Fibroblast of peridontal ligament (primary cell): ENCODE data around the gene SNX10.

ENCODE experiments used
- DNase-seq: peaks from one replicate; pipeline ENCODE4 v3.0.0-alpha.2; 2010; ENCODE audit errors: extremely low read depth

The SNX10 gene

DNA sequence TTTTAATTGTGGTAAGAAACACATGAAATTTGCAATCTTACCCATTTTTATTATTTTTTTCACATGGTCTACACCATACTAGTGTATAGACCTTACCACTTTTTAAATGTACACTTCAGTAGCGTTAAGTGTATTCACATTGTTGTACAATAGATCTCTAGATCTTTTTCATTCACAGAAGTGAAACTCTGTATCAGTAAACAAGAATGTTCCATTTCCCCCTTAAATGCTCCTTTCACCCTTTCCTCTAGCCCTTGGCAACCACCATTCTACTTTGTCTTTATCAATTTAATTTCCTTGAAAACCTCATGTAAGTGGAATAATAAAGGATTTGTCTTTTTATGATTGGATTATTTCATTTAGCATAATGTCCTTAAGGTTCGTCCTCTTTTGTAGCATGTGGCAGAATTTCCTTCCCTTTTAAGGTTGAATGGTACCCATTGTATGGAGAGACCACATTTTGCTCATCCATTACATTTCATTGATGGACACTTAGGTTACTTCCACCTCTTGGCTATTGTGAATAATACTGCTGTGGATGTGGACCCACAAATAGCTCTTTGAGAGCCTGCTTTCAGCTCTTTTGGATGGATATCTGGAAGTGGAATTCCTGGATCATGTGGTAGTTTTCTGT lies 45.7 kb downstream of the SNX10 start:
- no peak for DNase-seq

DNA sequence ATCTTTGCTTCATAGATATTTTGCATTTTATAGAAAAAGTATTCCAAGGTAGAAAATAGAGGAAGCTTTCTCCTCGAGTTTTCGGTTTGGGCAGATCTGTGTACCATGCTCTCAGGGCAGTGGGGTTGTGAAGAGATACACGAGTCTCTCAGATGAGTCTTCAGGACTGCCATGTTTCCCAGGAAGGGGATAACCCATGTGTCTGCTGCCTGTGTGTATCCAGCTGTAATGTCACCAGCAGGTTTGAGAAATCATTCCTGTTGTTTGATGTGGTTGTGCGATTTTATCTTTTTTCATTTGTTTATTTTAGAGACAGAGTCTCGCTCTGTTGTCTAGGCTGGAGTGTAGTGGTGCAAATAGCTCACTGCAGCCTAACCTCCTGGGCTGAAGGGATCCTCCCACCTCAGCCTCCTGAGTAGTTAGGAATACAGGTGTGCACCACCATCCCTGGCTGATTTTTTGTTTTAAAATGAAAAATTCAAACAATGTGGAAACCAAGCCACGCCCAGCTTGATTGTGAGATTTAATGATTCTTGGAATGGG lies 48.9 kb downstream of the SNX10 start:
- no peak for DNase-seq

DNA sequence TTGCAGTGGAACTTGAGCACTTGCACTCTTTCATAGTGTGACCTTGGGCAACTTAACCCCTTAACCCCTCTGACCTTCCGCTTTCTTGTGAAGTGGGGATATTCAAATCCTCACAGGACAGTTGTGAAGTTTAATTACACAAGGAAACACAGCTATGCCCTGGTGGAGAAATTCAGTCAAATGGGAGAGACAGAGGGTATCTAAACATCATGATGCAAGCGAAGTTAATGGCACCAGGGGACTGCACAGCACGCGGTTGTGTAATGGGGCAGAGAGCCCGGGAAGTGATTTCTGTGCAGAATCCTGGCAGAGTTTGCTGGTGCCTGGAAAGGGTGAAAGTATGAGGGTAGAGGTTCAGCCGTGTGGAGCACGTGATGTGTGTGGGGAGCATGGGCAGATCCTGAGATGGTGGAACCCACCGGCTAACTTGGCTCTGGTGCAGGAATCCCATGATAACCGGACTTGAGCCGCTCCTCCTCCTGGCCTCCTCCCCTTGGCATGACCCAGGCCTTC lies 51.7 kb downstream of the SNX10 start:
- no peak for DNase-seq

DNA sequence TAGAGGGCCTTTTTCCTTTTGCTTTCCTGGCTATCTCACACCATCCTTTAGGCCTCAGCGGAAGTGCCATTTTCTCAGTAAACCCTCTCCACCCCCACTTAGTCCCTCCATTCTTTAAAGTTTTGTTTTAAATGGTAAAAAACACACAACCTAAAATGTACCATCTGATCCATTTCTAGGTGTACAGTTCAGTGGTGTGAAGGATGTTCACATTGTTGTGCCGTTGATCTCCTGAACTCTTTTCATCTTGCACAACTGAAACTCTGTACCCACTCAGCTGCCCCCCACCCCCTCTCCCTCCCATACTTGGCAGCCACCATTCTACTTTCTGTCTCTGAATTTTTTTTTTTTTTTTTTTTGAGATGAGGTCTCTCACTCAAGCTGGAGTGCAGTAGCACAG lies 52.2 kb downstream of the SNX10 start:
- no peak for DNase-seq

DNA sequence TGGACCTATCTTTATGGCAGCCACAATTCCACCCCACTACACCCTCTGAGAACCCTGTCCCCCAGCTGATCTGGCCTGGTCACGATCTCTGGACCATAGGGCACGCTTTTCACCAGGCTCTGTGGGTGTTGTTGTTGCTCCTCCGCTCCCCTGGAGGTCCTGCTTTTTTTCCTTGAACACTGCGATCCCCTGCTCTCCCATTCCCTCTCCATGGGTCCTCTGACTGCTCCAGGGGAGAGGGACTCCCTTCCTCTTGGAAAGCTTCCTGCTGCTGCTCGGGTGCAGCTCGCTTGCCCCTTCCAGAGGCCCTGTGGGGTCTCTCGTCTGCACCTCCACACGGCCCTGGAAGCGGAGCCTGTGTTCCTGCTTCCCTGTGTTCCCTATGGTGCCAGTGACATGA lies 53.5 kb downstream of the SNX10 start:
- DNase-seq, result no peak

DNA sequence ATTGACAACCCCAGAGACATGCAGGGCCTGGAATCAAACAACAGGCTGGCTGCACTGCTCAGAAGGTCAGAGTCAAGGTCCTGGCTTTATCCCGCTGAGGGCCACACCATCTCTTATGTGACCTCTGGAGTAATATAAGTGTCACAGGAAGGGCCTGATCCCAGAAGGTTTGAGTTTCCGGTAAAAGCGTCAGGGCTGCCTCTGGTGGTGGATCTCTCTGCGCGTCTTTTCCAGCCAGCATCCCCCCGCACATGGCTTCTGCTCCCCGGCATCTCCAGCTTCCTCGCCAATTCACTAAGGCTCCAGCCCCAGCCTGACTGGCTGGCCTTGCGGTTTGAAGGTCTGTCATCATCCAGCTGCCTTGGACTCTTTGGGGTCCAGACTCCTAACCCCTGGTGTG lies 54.2 kb downstream of the SNX10 start:
- no peak for DNase-seq

DNA sequence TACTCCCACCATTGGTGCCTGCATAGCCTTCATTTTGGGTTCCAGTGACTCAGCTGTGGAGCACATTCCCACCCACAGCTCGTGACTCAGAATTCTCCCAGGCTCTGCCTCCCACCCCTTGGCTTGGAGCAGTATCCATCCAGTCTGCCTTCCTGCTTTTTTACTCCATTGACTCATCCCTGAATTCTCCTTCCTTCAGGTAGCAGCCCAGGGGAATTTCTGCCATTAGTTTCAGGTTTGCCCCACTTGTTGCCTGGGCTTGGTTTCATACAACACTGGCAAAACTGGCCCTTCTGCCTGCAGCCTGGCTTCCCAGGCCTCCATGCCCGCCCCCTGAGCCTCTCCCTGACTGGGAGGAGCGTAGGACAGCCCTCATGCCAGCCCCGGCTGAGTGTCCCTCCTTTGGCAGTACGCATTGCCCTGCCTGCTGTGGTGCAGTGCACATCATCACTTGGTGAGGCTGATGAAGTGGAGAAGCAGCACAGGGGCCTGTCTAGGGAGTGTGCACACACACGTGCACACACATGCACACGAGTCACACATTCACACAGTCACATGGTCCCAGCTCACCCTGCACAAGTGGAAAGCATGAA lies 55.0 kb downstream of the SNX10 start:
- no peak for DNase-seq

DNA sequence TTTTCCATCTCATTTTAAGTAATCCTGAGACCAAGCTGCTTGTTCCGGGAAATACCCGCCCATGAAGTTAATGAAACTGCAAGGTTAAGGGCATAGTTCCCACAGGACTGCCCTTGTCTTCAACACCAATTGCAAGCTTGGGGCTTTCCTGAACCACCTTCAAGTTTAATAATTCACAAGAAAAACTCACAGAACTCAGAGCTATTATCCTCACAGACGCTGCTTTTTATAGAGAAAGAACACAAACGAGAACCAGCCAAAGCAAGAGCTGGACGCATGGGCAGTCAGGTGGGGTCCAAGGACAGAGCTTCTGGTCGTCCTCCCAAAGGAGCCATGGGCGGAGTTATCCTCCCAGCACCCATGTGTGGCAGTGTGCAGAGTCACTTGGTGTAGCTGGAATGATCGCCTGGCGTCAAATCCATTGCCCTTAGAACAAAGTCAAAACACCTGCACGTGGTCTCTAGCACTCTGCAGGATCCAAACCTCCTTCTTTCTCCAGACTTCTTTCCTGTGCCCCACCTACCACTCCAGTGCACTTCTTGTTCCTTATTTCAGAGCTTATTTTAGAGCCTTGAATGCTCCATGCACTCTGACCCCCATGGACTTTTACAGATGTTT lies 56.7 kb downstream of the SNX10 start:
- DNase-seq, result no peak

DNA sequence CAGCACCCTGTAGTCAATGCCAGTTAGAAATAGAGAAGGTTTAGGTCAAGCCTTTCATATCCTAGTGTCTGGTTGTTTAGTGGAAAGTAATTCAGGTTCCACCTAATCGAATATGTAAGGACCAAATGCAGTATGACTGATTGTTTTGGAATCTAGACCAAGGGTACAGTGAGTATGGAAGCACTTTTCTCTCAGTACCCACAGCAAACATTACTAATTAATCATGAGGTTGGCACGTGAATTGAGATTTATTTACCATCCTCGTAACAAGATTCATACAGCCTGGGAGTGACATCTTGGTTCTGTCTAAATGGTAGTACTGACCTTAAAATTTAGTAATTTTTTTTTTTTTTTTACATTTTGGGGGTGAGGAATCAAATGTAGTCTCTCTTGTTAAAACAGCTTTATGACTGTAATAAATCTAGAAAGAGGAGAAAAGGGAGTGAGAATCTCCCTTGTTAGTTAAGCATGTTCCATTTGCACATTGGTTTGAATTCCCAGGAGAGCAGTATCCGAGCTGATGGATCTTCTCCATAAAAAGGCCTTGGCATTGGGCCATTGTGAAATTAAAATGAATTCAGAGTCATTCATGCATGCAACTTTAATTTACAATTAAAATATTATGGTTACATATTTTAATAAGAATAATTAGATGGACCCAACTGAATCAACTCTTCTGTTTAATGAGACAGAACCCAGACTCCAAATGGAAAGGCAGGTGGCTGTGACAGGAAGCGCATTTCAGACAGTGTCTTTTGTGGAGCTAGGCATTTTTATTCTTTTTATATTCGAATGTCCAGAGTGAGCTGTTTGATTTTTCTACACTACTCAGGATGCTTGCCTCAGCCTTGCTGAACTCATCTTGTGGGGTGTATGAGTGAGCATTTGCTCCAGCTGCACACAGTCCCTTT lies 57.6 kb downstream of the SNX10 start:
- DNase-seq, result no peak

DNA sequence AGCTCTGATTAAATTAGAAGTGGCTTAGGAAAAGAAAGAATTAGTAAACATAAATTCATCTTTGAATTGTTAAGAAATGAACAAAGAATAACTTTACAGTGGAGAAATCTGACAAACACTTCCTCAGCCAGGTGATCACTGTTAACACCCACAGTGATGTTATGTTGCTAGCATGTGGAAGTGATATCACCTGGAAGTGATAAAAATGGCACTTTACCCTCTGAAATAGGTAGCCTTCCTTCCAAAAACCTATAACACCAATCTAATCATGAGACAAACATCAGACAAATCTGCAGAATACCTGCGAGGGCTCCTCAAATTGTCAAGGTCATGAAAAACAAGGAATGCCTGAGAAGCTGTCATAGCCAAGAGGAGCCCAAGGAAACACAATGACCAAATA lies 59.5 kb downstream of the SNX10 start:
- DNase-seq, result no peak

DNA sequence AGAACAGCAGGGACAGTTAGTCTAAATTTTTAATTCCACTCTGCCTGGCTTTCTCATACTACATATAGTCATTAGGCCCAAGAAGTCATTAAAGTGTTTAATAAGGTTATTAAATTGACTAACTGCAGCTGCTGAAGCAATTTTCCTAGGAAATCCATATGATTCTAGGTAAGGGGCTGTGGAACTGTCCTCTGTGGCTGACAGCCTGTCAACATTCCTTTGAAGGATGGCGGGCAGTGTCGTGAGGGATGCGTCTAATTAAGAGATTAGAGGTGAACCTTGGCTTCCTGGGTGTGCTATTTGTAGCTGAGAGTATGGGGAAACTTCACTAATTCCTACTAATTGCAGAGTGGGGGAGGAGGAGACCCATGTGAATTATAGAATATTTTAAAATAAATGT lies 64.6 kb downstream of the SNX10 start:
- DNase-seq, result no peak

DNA sequence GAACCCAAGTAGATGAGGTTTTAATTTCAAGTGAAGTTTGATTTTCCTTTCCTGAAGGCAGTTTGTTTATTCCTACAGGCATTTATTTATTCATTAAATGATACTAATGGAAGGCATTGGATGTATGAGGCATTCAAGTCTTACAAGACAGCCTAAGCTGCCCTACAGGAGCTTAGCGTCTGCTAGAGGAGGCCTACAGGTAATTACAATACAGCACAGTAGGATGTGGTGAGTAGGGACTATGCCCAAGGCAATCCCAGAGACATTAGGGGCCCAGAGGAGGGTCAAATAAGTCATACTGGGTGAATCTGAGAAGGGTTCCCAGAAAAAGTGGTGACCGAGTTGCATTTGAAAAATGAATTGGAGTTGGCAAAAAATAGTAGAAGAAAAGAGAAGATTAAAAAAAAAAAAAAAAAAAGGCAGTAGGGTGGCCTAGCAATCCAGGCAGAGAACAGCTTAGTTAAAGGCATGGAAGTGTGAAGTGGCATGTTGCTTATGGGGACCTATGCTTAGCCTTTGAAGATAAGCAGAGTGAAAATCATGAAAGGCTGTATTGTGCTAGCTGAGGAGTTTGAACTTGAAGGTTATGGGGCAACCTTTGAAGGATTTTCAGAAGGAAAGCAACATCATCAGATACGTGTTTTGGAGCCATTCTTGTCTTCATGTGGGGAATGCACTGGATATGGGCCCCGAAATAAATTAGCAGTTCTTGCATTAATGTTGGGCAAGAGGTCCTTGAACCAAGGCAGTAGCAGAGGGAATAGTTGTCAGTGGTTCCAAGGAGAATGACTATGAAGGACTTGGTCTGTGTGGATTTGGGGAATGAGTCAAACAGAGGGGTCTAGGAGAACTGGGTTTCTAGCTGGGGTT lies 65.5 kb downstream of the SNX10 start:
- no peak for DNase-seq

DNA sequence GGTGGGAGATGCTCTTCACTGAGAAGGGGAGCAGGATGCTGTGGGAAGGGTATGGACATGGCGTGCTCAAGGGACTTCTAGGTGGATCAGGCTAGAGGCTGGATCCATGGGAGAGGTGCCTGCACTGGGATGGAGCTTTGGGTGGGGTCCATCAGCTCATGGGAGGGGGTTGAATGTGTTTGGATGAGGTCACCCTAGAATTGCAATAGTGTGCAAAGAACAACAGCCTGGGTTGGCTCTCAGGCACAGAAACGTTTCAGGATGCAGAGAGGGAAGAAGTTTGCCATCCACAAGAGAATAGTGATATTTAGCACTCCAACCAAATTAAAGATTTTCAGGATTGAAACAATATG lies 66.1 kb downstream of the SNX10 start:
- DNase-seq, result no peak

DNA sequence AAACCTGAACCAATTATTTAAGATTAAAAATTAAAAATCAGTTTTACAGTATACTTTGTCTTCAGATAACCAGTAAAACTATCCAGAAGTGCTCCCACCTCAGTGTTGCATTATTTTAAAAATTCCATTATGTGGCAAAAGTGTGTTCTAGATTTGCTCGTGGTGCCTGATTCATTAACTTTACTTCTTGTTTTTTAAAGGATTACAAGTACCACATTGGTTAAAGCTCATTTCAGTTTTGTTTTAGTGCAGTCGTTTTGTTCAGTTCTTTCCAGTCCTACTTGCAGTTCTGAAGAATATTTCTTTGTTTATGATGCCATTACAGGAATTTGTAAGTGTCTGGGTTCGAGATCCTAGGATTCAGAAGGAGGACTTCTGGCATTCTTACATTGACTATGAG lies 69.0 kb downstream of the SNX10 start:
- DNase-seq, result no peak

DNA sequence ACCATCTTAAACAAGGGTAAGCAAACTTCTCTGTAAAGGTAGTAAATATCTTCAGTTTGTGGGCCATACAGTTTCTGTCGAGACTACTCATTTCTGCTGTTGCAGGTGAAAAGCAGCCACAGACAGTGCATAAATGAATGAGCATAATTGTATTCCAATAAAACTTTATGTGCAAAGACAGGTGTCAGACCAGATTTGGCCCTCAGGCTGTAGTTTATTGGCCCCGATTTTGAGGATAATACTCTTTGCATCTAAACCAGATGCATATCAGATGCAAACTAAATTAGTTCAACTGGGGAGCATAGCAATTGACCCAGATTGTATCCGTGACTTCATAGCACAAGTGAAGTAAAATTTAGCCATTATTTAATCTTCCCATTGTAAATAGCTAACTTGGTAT lies 70.0 kb downstream of the SNX10 start:
- no peak for DNase-seq

DNA sequence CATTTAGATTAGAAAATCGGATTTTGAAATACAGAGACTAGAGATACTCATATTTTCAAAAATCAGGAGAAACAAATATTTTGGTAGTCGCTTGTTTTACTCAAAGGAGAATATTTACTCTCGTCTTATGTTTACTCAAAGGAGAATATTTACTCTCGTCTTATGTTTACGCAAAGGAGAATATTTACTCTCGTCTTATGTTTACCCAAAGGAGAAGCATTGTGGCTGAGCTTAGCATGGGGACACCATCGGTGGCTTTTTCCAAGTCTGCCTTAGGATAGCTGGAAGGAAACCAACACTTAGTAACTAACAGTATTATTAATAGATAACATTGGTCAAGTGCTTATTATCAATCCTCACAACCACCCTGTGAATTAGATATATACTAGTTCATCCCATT lies 71.8 kb downstream of the SNX10 start:
- DNase-seq, result no peak

DNA sequence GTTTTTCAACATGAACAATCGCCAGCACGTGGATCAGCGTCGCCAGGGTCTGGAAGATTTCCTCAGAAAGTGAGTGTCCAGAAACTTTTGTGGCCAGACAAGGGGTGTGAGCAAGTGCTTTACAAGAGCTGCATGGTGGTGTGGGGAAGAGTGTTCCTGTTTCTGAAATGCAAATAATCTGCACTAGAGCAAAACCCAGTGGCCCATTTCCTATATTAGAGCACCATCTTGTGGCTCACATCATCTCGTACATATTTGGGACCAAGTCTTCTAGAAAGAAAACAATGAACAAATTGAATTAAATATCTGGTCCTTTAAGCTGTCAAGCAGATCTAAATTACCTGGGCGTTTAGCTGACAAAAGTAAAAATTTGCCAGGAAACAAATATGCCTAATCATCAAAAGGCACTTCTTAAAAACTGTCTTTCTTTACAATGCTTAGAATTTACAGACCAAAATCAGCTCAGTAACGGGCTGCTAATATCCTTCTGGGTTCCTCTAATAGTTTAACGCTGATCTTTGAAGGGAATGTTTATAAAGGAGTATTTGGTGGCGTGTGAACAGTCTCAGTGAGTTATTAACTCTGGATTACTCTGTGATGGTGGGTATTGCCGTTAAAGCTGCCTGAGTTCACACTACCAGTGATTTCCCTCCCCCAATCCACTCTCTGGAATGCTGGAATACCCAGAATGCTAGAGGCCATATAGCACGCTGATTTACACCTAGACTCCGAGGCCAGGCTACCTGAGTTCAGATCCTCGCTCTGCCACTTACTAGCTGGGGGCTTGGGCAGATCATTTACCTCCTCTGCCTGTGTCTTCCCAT lies 73.6 kb downstream of the SNX10 start:
- peak; percentile 85 for DNase-seq

DNA sequence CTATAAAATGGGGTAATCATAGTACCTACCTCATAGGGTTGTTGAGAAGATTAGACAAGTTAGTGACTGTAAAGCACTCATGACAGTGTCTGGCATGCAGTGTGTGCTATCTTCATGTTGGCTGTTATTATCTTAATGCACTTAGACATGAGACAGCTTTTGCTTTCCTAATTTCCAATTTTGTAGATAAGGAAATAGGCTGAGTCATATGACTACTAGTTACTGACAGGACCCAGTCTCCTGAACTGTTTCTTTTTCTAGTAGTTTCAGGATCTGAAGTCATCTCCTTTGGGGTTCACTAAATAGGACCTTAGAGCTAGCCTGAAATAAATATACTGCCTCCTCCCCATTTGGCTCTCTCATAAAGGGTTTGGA lies 74.2 kb downstream of the SNX10 start:
- no peak for DNase-seq

DNA sequence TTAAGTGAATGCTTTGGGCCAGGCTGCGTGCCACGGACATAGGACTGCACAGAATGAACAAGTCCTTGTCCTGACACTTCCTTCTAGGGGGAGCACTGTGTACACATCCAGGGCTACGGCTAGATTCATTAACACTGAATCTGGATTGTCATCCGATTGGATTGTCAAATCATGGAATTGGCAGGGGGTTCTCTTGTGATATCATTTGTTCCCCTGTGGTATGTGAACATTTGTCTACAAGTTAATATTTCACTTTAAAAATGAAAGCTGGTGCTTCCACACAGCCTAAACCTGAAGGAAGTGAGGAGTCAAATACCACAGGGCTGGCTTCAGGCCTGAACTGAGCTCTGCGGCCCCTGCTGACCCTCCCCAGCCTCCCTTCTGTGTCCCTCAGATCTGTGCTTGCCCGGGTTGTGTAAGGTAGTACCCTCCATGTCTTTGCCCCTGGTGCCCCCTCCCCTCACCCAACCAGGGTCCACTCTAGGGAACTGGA lies 75.6 kb downstream of the SNX10 start:
- no peak for DNase-seq

DNA sequence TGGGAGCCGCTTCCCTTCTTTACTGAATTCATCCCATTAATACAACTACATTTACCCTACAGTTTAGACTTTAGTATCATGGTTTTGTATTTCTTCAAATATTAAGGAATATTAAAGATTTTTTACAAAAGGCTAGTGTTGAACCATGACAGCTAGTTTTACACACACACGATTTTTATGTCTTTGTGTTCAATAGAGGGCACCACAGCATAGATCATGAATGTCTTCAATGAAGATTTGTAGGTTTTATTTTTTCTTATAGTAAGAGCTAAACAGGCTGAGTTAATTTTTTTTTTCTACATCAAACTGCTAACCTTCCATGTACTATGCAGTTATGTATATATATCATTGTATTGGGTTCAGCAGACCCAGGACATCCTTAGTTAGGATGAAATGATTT lies 76.9 kb downstream of the SNX10 start:
- peak; percentile 20 for DNase-seq
